ENCODE measurements around the gene ZFYVE28. TPM values are rescaled to one million over a fixed set of nuclear protein-coding genes. Genes with fewer than 3 reads are reported as not detected.
"Not testable (repeated sequence)": the region's sequence is repeated elsewhere in the genome, so short reads cannot be mapped to it uniquely, and the experiment has no call there.

Gene ZFYVE28
- total RNA-seq (10 to 100 TPM; 12.9 to 13.2 TPM), polyA plus RNA-seq (14.8 TPM)

DNA sequence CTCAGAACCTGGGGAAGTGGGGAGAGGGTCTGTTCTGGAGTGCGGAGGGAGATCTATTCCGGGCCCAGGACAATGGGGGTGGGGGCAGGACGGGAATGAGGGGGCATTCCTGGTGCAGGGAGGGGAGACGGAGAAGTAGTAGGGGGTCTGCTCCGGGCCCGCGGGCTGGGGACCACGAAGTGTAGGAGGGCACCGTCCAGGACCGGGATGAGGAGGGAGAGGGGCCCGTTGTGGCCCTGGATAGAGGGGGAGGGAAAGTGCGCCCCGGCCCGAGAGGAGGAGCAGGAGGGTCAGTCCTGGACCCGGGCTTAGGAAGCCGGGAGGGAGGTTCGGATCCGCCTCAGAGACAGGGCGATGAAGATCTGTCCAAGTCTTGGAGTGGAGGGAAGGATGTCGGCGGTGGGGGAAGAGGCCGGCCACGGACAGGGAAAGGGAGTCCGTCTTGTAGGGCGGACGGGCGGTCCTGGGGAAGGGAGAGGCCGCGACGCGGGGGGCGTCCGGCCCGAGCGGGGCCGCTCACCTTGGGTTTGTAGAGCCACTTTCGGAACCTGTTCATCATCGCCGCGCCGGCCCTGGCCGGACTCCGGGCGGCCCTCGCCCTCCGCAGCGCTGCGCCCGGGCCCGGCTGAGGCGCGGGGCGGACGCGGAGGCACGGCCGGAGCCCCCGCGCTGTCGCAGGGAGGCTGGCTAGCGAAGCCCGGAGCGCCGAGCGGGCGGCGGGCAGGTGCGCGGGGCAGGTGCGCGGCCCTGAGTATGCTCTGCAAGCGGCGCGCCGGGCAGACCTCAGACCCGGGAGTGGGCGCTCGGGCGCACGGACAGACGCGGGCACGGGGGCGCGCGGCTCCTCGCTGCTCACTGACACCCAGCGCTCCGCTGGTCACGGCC lies at the start of gene ZFYVE28:
TSS of gene ZFYVE28 (minus strand) at position 881 of the 885 bp plus-strand sequence. CDS start at position 559, 322 bp downstream.
- no peaks in the 10 kb centered on the region for H3K9me3 ChIP-seq (ENCODE audit: low read length)
- ChIA-PET CTCF (interaction anchor here (0.9 to 1.7 kb wide), 10 partner anchors 16 to 198 kb away, joined by 3 to 9 read pairs (median 6); partner anchors contain the start of genes HAUS3, MXD4, POLN and RNF4), POLR2A (interaction anchor here (1.4 to 1.6 kb wide), 3 partner anchors 118 to 176 kb away, joined by 4 to 5 read pairs (median 4); partner anchors contain the start of genes FAM193A, HAUS3, MXD4 and POLN)
- Mint-ChIP-seq H3K4me3 (peak within 1 kb of the TSS; percentile 89 to 97 (median 90)), H3K4me1 (peaks cover 46 to 59% (median 54%) of the 10 kb centered on the region in 3 donors), H3K36me3 (peaks cover 0 to 3% (median 0%) of the 10 kb centered on the region in 3 donors), H3K27me3 (peaks cover 4 to 12% of the 10 kb centered on the region in 2 donors), H3K27ac (peak within 1 kb of the TSS; percentile 87 to 100 (median 97)), H3K9me3 (no peaks in the 10 kb centered on the region)
- no peaks in the 10 kb centered on the region for H3K36me3 ChIP-seq (ENCODE audit: insufficient read depth, low read length)
- H3K27me3 ChIP-seq (ENCODE audit: insufficient read depth, low read length, poor library complexity, severe bottlenecking) = peaks cover 8% of the 10 kb centered on the region
- no peak for DNase-seq
- H3K27ac ChIP-seq (ENCODE audit: low read depth, low read length) = peak within 1 kb of the TSS; percentile 85
- peak within 1 kb of the TSS; percentile 55 for H3K4me3 ChIP-seq (ENCODE audit: low read length)
- peaks cover 41% of the 10 kb centered on the region for H3K4me1 ChIP-seq (ENCODE audit: insufficient read depth, low read length)

DNA sequence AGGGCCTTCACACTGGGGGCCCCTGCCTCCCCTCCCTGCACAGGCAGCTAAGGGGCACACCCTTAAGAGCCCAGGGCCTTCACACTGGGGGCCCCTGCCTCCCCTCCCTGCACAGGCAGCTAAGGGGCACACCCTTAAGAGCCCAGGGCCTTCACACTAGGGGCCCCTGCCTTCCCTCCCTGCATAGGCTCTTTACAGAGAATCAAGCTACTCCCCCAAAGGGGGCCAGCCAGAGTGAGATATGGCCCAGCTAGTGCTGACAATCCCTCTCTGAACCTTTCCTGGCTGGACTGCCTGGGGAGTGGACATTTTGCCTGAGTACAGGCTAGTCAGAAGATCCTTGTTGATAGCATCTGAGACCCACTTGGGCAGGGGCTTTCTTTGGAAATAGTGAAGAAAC lies 47.1 kb upstream of the ZFYVE28 start:
- CTCF ChIA-PET = interaction anchor here (1.6 to 3.5 kb wide), 3 partner anchors 53 to 245 kb away, joined by 4 to 20 read pairs (median 7); no protein-coding TSS in a partner anchor
- H3K27me3 ChIP-seq (ENCODE audit: insufficient read depth, low read length, poor library complexity, severe bottlenecking); H3K4me3 ChIP-seq (ENCODE audit: low read length); H3K27ac ChIP-seq (ENCODE audit: low read depth, low read length); H3K9me3 Mint-ChIP-seq; DNase-seq; POLR2A ChIA-PET; H3K36me3 ChIP-seq (ENCODE audit: insufficient read depth, low read length); H3K27me3 Mint-ChIP-seq; H3K9me3 ChIP-seq (ENCODE audit: low read length): not testable (repeated sequence)
- peak overlapping the region in 1 of 7 donors; percentile 61 for H3K4me3 Mint-ChIP-seq
- H3K4me1 ChIP-seq (ENCODE audit: insufficient read depth, low read length) = peaks cover 24% of the 10 kb centered on the region
- peaks cover 0 to 17% (median 0%) of the 10 kb centered on the region in 3 donors for H3K36me3 Mint-ChIP-seq
- peaks cover 27 to 42% (median 35%) of the 10 kb centered on the region in 3 donors for H3K4me1 Mint-ChIP-seq
- peak overlapping the region in 1 of 8 donors; percentile 30 for H3K27ac Mint-ChIP-seq

DNA sequence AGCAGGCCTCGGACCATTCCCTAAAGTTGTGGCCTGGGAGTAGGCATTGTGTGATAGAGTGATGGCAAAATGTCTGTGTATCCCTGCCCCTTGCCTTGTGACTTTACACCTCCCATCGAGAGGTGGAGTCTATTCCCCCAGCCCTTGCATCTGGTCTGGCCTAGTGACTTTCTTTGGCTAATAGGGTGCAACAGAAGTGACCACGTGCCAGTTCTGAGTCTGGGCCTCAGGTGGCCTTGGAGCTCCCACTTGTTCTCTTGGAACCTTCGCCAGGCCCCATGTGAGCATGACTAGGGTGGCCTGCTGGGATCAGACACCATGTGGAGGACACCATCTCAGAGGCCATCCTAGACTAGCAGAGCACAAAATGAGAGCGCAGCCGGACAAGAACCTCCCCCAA lies 46.6 kb upstream of the ZFYVE28 start:
- Mint-ChIP-seq H3K36me3 (peaks cover 0 to 13% (median 0%) of the 10 kb centered on the region in 3 donors), H3K9me3 (no peaks in the 10 kb centered on the region), H3K27ac (peak overlapping the region in 1 of 8 donors; percentile 30), H3K27me3 (peaks cover 0 to 2% of the 10 kb centered on the region in 2 donors), H3K4me1 (peaks cover 22 to 37% (median 30%) of the 10 kb centered on the region in 3 donors), H3K4me3 (peak overlapping the region in 3 of 7 donors; percentile 34 to 56 (median 40))
- Histone ChIP-seq H3K4me1 (ENCODE audit: insufficient read depth, low read length) (peaks cover 19% of the 10 kb centered on the region), H3K27me3 (ENCODE audit: insufficient read depth, low read length, poor library complexity, severe bottlenecking) (no peaks in the 10 kb centered on the region), H3K27ac (ENCODE audit: low read depth, low read length) (no peak overlapping the region), H3K9me3 (ENCODE audit: low read length) (no peaks in the 10 kb centered on the region), H3K36me3 (ENCODE audit: insufficient read depth, low read length) (no peaks in the 10 kb centered on the region), H3K4me3 (ENCODE audit: low read length) (no peak overlapping the region)
- CTCF ChIA-PET = interaction anchor here (0.6 to 3.5 kb wide), 4 partner anchors 52 to 287 kb away, joined by 4 to 20 read pairs (median 6); no protein-coding TSS in a partner anchor
- DNase-seq = no peak
- POLR2A ChIA-PET = no interaction called here

DNA sequence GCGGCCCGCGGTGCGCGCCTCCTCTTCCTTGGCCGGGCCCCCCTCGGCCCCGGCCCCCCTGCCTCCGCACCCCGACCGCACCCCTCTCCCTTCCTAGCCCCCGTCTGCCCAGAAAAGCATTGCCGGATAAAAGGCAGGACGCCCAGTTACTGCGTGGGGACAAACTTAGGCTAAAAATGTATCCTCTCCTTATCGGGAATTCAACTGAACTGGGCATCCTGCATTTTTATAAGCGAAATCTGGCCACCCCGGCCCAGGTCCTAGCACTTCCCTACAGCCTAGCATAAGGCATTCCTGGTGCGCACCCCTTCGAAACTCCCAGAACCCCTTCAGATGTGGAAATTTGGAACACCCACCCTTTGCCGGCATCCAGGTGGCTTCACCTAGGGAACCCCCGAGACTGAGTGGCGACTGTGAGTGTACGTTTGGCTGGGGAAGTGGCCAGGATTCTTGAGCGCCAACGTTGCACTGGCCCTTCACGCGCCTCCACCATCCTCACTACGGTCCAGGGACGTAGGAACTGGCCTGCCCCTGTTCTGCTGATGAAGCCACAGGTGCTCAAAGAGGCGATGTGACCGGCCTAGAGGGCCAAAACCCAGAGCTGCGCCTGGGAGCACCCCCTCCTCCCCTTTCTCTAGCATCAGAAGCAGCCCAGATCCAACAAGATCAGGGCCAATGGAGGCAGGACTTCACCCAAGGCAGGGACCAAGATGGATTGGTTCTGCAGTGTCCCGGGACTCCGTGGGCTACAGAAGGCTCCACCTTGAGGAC lies 44.7 kb upstream of the ZFYVE28 start:
- Mint-ChIP-seq H3K27ac (peak overlapping the region in 3 of 8 donors; percentile 43 to 62 (median 47)), H3K4me3 (peak overlapping the region; percentile 26 to 74 (median 66)), H3K27me3 (peaks cover 0 to 3% of the 10 kb centered on the region in 2 donors), H3K4me1 (peaks cover 14 to 24% (median 23%) of the 10 kb centered on the region in 3 donors), H3K9me3 (no peaks in the 10 kb centered on the region), H3K36me3 (no peaks in the 10 kb centered on the region)
- Histone ChIP-seq H3K27me3 (ENCODE audit: insufficient read depth, low read length, poor library complexity, severe bottlenecking) (no peaks in the 10 kb centered on the region), H3K9me3 (ENCODE audit: low read length) (no peaks in the 10 kb centered on the region), H3K36me3 (ENCODE audit: insufficient read depth, low read length) (no peaks in the 10 kb centered on the region), H3K4me3 (ENCODE audit: low read length) (no peak overlapping the region), H3K27ac (ENCODE audit: low read depth, low read length) (no peak overlapping the region), H3K4me1 (ENCODE audit: insufficient read depth, low read length) (peaks cover 15% of the 10 kb centered on the region)
- no peak for DNase-seq
- ChIA-PET CTCF (interaction anchor here (0.7 to 3.2 kb wide), 9 partner anchors 9 to 247 kb away, joined by 3 to 15 read pairs (median 4); no protein-coding TSS in a partner anchor), POLR2A (no interaction called here)

DNA sequence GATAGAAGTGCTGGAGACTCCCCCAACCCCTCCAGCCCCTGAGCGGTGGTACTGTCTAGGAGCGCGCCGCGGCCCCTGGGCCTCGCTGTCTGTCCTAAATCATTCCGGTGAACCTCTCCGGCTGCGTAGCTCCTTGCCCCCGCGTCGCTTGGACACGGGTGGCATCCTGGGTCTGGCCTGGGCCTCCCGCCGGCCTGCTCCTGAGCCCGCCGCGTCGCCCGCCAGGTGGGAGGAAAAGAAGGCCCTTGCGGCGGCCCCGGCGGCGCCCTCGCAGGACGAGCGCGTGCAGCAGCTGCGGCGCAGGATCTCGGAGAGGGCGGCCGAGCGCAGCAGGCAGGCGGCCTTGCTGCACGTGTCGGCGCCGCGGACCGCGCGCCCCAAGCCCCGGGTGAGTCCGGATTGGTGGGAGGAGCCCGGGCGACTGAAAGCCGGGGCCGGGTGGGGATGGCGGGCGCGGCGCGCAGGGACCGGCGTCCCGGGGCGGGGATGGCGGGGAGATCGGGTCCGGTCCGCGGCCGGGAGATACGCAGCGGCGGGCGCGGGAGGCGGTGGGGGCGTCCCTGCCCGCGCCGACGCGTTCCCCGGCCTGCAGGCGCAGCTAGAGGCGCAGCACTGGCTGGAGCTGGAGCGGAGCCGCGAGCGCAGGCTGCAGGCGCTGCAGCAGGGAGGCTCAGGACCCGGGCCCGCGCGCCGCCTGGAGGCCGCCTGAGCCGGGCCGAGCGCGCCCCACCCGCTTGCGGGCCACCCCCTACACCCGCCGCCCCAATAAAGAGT lies 44.0 kb upstream of the ZFYVE28 start:
- ChIA-PET CTCF (interaction anchor here (0.6 to 3.2 kb wide), 15 partner anchors 9 to 246 kb away, joined by 3 to 15 read pairs (median 5); no protein-coding TSS in a partner anchor), POLR2A (no interaction called here)
- no peaks in the 10 kb centered on the region for H3K27me3 ChIP-seq (ENCODE audit: insufficient read depth, low read length, poor library complexity, severe bottlenecking)
- H3K36me3 Mint-ChIP-seq = peaks cover 0 to 1% (median 0%) of the 10 kb centered on the region in 3 donors
- H3K4me3 Mint-ChIP-seq = peak overlapping the region; percentile 67 to 91 (median 75)
- no peaks in the 10 kb centered on the region for H3K9me3 Mint-ChIP-seq
- H3K27ac Mint-ChIP-seq = peak overlapping the region in 2 of 8 donors; percentile 38 to 80
- H3K4me1 Mint-ChIP-seq = peaks cover 6 to 16% (median 15%) of the 10 kb centered on the region in 3 donors
- no peak overlapping the region for H3K4me3 ChIP-seq (ENCODE audit: low read length)
- peaks cover 0 to 3% of the 10 kb centered on the region in 2 donors for H3K27me3 Mint-ChIP-seq
- peak; percentile 52 to 75 (median 63) for DNase-seq
- no peaks in the 10 kb centered on the region for H3K36me3 ChIP-seq (ENCODE audit: insufficient read depth, low read length)
- H3K4me1 ChIP-seq (ENCODE audit: insufficient read depth, low read length) = peaks cover 8% of the 10 kb centered on the region
- no peaks in the 10 kb centered on the region for H3K9me3 ChIP-seq (ENCODE audit: low read length)
- H3K27ac ChIP-seq (ENCODE audit: low read depth, low read length) = no peak overlapping the region

DNA sequence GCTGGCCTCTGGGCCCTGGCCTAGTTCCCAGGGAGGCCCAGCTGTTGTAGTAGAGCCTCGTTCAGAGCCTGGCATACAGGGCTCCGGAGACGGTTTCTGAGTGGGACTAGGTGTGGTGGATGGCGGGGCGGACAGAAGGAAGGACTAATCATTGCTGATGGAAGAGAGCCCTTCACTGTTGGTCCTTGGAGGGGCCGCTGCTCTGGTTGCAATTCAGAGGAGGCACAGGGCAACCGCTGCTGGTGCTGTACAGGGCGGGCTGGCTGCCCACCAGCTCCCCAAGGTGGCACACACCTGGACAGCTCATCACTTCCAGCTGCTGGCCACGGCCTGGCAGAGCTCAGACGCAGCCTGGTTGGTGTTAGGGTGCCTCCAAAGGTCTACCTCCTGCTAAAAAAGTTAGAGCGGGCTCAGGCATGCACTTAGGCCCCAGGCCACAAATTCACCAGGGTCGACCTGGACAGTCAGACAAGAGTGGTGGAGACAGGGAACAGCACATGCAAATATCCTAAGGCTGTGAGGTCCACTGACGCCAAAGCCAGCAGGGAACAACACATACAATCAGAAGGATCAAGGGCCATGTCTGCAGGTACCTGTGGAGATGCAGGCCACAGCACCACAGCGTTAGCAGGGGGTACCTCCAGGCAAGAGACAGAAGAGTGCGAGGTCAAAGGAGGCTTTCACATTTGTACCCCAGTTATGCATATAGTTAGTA lies 43.0 kb upstream of the ZFYVE28 start:
- POLR2A ChIA-PET = no interaction called here
- Histone ChIP-seq H3K9me3 (ENCODE audit: low read length) (no peaks in the 10 kb centered on the region), H3K4me1 (ENCODE audit: insufficient read depth, low read length) (peaks cover 8% of the 10 kb centered on the region), H3K27me3 (ENCODE audit: insufficient read depth, low read length, poor library complexity, severe bottlenecking) (no peaks in the 10 kb centered on the region), H3K4me3 (ENCODE audit: low read length) (no peak overlapping the region), H3K36me3 (ENCODE audit: insufficient read depth, low read length) (no peaks in the 10 kb centered on the region), H3K27ac (ENCODE audit: low read depth, low read length) (no peak overlapping the region)
- Mint-ChIP-seq H3K9me3 (no peaks in the 10 kb centered on the region), H3K27ac (peak overlapping the region in 2 of 8 donors; percentile 24 to 81), H3K4me3 (peak overlapping the region; percentile 67 to 91 (median 76)), H3K4me1 (peaks cover 4 to 11% (median 9%) of the 10 kb centered on the region in 3 donors), H3K36me3 (peaks cover 0 to 1% (median 0%) of the 10 kb centered on the region in 3 donors), H3K27me3 (peaks cover 0 to 3% of the 10 kb centered on the region in 2 donors)
- CTCF ChIA-PET = interaction anchor here (0.6 to 3.2 kb wide), 8 partner anchors 10 to 241 kb away, joined by 3 to 15 read pairs (median 6); no protein-coding TSS in a partner anchor
- no peak for DNase-seq
